NCI-H1417 (cell line): ENCODE measurements around the gene INSM1.
"Not testable (repeated sequence)": the region's sequence is repeated elsewhere in the genome, so short reads cannot be mapped to it uniquely, and the experiment has no call there.

Experiments
- DNase-seq, 3 experiments: peaks; one replicate each; lab custom pipeline; 2025; lab: John Stamatoyannopoulos, UW

INSM1 gene, protein sequence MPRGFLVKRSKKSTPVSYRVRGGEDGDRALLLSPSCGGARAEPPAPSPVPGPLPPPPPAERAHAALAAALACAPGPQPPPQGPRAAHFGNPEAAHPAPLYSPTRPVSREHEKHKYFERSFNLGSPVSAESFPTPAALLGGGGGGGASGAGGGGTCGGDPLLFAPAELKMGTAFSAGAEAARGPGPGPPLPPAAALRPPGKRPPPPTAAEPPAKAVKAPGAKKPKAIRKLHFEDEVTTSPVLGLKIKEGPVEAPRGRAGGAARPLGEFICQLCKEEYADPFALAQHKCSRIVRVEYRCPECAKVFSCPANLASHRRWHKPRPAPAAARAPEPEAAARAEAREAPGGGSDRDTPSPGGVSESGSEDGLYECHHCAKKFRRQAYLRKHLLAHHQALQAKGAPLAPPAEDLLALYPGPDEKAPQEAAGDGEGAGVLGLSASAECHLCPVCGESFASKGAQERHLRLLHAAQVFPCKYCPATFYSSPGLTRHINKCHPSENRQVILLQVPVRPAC

GRCh38 chr20:20367575-20368417, at the start of gene INSM1:
Gene INSM1 (plus strand): TSS chr20:20368104. CDS start chr20:20368268, 164 bp downstream.
- peak; percentile 93 to 100 (median 99) for DNase-seq

DNA sequence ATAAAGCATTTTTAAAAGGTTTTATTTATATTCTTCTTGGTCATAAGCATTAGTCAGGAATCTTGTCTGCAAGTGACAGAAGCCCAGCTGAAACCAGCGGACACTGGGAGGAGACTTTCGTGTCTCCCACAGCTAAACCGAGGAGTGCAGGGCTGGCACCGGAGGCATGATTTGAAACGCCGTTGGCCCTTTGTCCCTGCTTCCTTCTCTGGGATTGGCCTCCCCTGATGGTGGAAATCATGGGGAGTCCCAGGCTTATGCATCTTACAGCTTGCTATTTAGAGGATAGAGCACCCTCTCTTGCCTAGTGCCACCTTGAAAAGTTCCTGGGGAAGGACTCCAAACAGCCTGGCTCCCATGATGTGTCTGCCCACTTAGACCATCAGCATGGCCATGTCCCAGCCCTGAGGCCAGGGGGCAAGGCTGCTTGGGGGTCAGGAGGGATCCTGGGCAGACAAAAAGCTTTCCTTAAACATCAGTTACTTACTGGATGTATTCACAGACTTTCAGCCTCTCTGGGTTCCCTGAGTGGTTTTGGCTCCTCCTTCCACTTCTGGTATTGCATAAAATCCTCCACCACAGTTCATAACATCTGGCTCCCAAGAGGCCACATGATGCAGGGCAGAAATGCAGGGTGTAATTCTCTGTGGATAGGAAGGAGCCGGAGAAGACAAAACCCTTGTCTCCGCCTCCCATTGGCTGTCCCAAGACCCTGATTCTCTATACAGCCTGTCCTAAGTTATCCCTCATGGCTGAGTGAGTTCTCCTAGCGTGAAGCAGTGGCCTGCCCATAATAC, 49.3 kb upstream of the INSM1 start:
- DNase-seq: peak in 1 of 3 experiments; percentile 68

- DNase-seq: no peak
Measured at GRCh38 chr20:20321134-20321533, 46.8 kb upstream of the INSM1 start.

DNA sequence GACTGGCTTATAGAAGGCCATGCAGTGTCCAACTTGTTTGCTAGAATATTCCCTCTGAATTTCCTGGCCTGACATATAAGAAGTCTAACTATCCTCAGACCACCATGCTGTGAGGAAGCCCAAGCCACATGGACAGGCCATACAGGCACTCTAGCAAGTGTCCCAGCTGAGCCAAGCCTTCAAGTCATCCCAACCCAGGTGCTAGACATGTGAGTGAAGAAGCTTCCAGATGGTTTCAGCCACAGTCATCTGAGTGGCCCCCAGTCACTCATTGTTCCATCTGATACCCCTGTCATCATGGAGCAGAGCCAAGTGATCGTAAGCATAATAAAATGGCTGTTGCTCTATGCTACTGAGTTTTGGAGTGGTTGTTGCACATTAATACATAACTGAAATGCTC, 46.0 kb upstream of the INSM1 start:
- no peak for DNase-seq

DNA sequence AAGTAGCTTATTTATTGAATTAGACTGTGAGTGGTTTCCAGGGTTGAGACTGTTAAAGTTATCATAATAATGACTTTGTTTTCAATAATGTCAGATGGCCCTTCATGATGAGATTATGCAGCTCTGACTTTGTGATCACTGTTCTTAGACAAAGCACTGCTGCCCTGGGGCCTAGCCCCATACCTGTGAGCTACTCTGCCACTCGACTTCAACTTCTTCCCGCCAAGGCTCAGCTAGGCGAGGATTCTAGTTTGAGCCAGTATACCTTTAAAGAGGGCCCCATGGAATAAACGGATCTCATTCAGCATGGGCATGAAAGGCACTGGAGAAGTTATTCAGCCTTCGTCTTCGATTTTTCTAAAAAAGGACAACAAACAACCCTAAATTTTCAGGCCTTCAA, 45.0 kb upstream of the INSM1 start:
- no peak for DNase-seq

- DNase-seq: no peak
Measured at GRCh38 chr20:20327746-20328145, 40.2 kb upstream of the INSM1 start.

- DNase-seq: no peak
Measured at GRCh38 chr20:20329564-20329963, 38.3 kb upstream of the INSM1 start.

- no peak for DNase-seq
Measured at GRCh38 chr20:20331156-20331555, 36.7 kb upstream of the INSM1 start.

GRCh38 chr20:20331817-20332216, 36.1 kb upstream of the INSM1 start:
- peak in 1 of 3 experiments; percentile 40 for DNase-seq

DNA sequence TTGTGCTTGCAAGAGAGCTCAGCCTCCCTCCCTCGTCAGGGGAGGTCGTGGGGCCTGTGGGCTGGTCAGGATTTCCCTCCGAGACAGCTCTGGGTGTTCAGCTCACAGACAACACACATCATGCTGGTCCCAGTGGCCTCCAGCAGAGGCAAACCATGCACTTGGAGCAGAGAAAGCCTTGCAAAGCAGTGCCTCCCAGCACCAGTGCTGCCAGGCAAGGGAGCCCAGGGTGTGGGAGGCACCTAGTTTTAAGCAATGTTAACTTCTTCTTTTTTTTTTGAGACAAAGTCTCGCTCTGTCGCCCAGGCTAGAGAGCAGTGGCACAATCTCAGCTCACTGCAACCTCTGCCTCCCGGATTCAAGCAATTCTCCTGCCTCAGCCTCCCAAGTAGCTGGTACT, 34.0 kb upstream of the INSM1 start:
- no peak for DNase-seq

GRCh38 chr20:20334489-20334888, 33.4 kb upstream of the INSM1 start:
- DNase-seq: no peak

DNA sequence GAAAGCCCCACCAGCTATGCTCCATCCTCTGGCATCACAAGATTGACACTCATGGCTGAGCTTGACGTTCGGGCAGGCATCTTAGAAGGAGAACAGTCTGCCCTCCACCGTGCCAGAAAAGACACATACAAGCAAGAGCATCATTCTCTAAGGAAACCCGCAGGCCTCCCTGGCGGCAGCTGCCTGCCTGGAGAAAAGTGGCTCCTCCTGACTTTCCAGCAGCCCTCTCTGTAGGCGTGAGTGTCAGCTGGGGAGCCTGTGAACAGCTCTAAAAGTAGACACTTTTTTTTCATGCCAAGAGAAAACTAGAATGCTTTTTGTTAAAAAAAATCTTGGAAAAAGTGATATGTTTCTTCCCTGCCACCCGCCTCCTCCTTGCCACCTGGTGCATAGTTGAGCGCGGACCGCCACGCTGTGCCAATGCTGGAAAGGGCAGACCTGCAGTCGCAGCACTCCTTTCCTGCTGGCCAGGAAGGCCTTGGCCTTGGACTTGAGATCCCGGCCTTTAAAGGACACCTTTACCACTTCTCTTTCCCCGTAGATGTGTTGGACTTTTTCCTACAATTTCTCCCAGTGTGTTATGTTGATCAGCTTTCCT, 29.7 kb upstream of the INSM1 start:
- no peak for DNase-seq

DNA sequence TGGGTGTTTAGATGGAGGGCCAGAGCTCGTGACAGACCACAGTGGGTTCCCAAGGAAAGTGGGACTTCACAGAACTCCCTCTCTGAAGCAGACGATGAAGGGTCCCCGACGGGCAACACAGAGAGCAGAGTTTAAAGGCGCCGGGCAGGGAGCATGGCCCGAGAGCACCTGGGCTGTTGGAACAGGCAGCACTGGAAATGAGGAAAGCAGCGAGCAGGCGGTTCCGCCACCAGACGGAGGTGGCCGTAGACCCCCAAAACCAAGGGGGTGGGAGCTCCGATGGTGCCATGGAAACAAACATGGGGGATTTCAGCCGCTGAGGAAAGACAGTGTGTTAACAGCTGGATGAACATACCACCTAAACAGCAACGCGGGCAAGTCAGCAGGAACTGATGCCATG, 27.5 kb upstream of the INSM1 start:
- DNase-seq: no peak

- DNase-seq: peak in 1 of 3 experiments; percentile 37
Measured at GRCh38 chr20:20341371-20341770, 26.5 kb upstream of the INSM1 start.

GRCh38 chr20:20342066-20342465, 25.8 kb upstream of the INSM1 start:
- DNase-seq: no peak

DNA sequence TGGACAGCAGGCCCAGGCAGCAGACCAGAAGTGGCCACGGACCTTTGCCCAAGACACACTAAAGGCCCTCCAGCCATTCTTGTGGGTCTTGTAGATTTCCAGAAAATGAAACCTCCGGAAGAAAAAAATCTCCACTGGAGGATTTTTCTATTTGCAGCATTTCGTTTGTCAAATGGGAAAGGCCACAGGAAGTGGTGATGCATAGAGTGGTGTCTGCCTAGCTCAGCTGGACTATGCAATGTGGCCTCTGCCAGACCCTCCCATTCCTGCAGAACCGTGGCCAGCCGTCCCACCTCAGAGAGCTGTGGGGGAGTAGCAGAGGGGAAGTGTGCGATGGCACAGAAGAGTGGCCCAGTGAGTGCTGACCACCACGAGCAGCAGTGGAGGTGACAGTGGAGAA, 24.0 kb upstream of the INSM1 start:
- no peak for DNase-seq

GRCh38 chr20:20344476-20344875, 23.4 kb upstream of the INSM1 start:
- no peak for DNase-seq

- DNase-seq: no peak
Measured at GRCh38 chr20:20353576-20353975, 14.3 kb upstream of the INSM1 start.

- DNase-seq: not testable (repeated sequence)
Measured at GRCh38 chr20:20355503-20355902, 12.4 kb upstream of the INSM1 start.

- DNase-seq: peak; percentile 19 to 76 (median 61)
Measured at GRCh38 chr20:20358801-20359200, 9.1 kb upstream of the INSM1 start.

- no peak for DNase-seq
Measured at GRCh38 chr20:20359628-20360027, 8.3 kb upstream of the INSM1 start.

DNA sequence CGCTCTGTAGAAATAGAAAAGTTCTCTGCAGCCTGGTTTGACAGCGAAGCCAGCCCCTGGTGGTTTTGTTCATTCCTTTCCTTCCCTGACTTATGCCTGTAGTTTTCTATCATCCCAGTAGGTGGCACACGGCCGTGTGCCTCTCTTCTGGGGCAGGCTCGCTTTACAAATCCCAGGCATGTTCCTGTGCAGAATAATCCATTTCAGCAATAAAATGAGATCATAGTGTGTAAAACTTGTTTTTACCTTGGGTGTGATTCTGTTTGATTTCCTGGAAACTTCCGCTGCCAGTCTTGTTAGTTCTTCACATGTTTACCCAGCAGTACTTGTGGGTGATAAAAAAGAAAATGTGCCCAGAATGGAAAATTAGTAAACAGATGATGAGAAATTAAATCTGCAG, 7.4 kb upstream of the INSM1 start:
- peak; percentile 53 to 81 (median 58) for DNase-seq
